GM12875 (cell line): ENCODE results near the gene CUL4B.
"Not testable (repeated sequence)": the region's sequence is repeated elsewhere in the genome, so short reads cannot be mapped to it uniquely, and the experiment has no call there.

Source experiments
- H3K4me3 ChIP-seq: one replicate; pipeline ENCODE4 v1.5.1; 2011; ENCODE audit warnings: low read depth, low read length, control low read depth
- TF ChIP-seq, protein P1 (sequence below): IDR thresholded peaks from 2 replicates; pipeline ENCODE4 v1.5.1; 2011; ENCODE audit warnings: low read depth, mild to moderate bottlenecking, control low read depth, inconsistent platforms, low read length, moderate library complexity, borderline replicate concordance; ENCODE audit not compliant: insufficient read depth

Gene CUL4B

DNA sequence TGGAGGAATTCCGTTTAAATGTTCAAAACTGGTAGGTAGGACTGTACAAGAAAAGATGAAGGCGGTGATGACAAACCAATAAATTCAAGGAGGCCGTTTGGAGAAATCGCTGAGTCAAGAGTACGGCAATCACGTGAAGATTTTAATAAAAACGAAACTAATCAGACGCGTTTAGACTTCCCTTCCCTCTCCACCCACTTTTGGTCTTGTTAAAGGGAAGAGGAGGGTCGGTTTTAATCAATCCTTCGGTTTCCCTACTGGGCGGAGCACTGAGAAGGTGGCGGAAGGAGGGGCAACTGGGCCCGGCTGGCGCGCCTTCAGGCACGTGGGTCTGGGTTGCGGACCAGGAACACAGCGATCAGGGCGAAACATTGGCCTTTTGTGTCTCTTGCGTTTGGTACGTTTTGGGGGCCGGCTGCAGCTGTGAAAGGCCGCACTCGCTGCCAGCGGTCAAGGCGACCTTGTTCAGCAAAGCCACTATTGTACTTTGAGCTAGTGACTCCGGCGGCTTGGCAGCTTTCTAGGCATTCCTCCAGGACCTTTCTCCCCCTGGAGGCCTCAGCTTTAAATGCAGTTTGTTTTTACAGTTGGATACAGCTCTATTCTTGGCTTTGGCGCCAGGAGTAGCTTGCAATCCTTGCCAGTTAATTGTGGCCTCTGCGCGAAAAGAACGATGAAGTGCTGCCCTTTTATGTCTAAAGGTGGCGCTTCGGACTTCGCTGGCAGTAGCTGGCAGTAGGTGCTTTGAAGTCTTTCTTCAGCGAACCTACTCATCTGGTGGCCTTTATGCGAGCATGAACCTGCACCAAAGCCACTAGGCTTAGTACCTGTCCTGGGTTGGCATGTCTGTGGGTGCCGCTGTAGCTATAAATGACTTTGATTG, 74.9 kb downstream of the CUL4B start:
- TF ChIP-seq, protein P1, sequence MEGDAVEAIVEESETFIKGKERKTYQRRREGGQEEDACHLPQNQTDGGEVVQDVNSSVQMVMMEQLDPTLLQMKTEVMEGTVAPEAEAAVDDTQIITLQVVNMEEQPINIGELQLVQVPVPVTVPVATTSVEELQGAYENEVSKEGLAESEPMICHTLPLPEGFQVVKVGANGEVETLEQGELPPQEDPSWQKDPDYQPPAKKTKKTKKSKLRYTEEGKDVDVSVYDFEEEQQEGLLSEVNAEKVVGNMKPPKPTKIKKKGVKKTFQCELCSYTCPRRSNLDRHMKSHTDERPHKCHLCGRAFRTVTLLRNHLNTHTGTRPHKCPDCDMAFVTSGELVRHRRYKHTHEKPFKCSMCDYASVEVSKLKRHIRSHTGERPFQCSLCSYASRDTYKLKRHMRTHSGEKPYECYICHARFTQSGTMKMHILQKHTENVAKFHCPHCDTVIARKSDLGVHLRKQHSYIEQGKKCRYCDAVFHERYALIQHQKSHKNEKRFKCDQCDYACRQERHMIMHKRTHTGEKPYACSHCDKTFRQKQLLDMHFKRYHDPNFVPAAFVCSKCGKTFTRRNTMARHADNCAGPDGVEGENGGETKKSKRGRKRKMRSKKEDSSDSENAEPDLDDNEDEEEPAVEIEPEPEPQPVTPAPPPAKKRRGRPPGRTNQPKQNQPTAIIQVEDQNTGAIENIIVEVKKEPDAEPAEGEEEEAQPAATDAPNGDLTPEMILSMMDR = peak; percentile 28; the same call in 1 of the 2 replicates
- H3K4me3 ChIP-seq = peak overlapping the region; percentile 44

DNA sequence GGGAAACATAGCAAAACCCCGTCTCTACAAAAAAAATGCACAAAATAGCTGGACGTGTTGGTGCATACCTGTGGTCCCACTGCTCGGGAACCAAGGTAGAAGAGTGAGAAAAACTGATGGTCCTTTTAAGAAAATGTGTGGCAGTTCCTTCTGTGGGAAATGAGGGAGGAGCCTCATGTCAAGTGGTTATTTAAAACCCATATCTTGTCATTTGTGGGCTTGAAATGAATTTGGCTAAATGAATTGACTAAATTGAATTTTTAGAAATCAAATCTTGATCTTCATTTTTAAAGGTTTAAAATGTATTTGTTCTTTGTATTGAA, 75.5 kb downstream of the CUL4B start:
- H3K4me3 ChIP-seq = no peak overlapping the region
- TF ChIP-seq, protein P1 = no peak

DNA sequence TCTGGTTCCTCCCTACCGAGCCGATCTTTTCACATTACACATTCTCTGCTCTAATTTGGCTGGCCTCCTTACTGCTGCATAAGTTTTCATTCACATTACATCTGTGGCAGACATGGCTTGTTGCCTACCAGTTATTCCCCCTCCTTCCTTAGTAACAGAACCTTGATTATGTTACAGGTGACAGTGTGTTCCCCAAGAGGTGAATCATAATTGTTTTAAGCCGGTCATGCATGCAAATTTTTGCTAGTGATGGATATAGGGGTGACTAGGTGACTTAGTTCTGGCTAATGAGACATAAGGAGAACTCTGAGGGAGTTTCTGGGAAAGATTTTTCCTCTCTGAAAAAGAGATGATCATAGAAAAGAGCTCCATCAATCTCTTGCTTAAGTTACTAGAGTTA, 83.3 kb downstream of the CUL4B start:
- no peak overlapping the region for H3K4me3 ChIP-seq
- TF ChIP-seq, protein P1 = no peak

GRCh38 chrX:120476714-120477113, 84.0 kb downstream of the CUL4B start:
- no peak overlapping the region for H3K4me3 ChIP-seq
- TF ChIP-seq, protein P1 = no peak

DNA sequence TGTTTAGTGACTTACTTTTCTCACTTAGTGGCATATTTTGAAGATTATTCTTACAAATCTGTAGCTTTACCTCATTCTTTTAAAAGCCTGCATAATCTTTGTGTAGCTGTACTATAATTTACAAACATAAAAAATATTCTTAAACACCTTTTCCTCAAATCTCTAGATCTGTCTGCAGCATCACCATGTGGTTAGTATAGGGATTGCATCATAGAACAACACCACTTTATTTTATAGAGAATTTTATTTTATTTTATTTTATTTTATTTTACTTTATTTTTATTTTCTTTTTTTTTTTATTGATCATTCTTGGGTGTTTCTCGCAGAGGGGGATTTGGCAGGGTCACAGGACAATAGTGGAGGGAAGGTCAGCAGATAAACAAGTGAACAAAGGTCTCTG, 85.3 kb downstream of the CUL4B start:
- not testable (repeated sequence) for H3K4me3 ChIP-seq
- TF ChIP-seq, protein P1 = peak; percentile 37; the same call in 1 of the 2 replicates
